ENCODE measurements around the gene MRPL11. TPM values are rescaled to one million over a fixed set of nuclear protein-coding genes. Genes with fewer than 3 reads are reported as not detected.
"Not testable (repeated sequence)": the region's sequence is repeated elsewhere in the genome, so short reads cannot be mapped to it uniquely, and the experiment has no call there.

MRPL11 gene
- total RNA-seq, 1 donor from 2014 or later = 27.1 TPM

GRCh38 chr11:66457826-66458225, 19.2 kb upstream of the MRPL11 start:
- Histone ChIP-seq H3K9ac (ENCODE audit: low read depth in 1 of 3, low read length in 3 of 3) (no peak overlapping the region), H3K4me3 (ENCODE audit: low read length in 3 of 3) (no peak overlapping the region), H3K4me1 (ENCODE audit: control insufficient read depth in 3 of 3, insufficient read depth in 3 of 3, low read length in 3 of 3) (no peaks in the 10 kb centered on the region), H3K27ac (ENCODE audit: low read depth, low read length) (no peak overlapping the region), H3K36me3 (ENCODE audit: control insufficient read depth in 3 of 3, insufficient read depth in 3 of 3, low read length in 3 of 3) (no peaks in the 10 kb centered on the region), H3K9me3 (ENCODE audit: control insufficient read depth in 3 of 3, low read length in 3 of 3) (no peaks in the 10 kb centered on the region), H3K27me3 (ENCODE audit: control insufficient read depth in 3 of 3, insufficient read depth in 3 of 3, low read length in 3 of 3) (peaks cover 0 to 4% (median 0%) of the 10 kb centered on the region in 3 donors)

GRCh38 chr11:66454828-66455227, 16.2 kb upstream of the MRPL11 start:
- Histone ChIP-seq H3K36me3 (ENCODE audit: control insufficient read depth in 3 of 3, insufficient read depth in 3 of 3, low read length in 3 of 3) (no peaks in the 10 kb centered on the region), H3K27ac (ENCODE audit: low read depth, low read length) (no peak overlapping the region), H3K9me3 (ENCODE audit: control insufficient read depth in 3 of 3, low read length in 3 of 3) (peaks cover 0 to 2% (median 0%) of the 10 kb centered on the region in 3 donors), H3K4me1 (ENCODE audit: control insufficient read depth in 3 of 3, insufficient read depth in 3 of 3, low read length in 3 of 3) (no peaks in the 10 kb centered on the region), H3K9ac (ENCODE audit: low read depth in 1 of 3, low read length in 3 of 3) (no peak overlapping the region), H3K27me3 (ENCODE audit: control insufficient read depth in 3 of 3, insufficient read depth in 3 of 3, low read length in 3 of 3) (peaks cover 0 to 4% (median 0%) of the 10 kb centered on the region in 3 donors), H3K4me3 (ENCODE audit: low read length in 3 of 3) (no peak overlapping the region)

GRCh38 chr11:66454247-66454646, 15.6 kb upstream of the MRPL11 start:
- Histone ChIP-seq H3K36me3 (ENCODE audit: control insufficient read depth in 3 of 3, insufficient read depth in 3 of 3, low read length in 3 of 3) (no peaks in the 10 kb centered on the region), H3K9ac (ENCODE audit: low read depth in 1 of 3, low read length in 3 of 3) (no peak overlapping the region), H3K4me3 (ENCODE audit: low read length in 3 of 3) (no peak overlapping the region), H3K4me1 (ENCODE audit: control insufficient read depth in 3 of 3, insufficient read depth in 3 of 3, low read length in 3 of 3) (no peaks in the 10 kb centered on the region), H3K27ac (ENCODE audit: low read depth, low read length) (no peak overlapping the region), H3K9me3 (ENCODE audit: control insufficient read depth in 3 of 3, low read length in 3 of 3) (peaks cover 0 to 2% (median 0%) of the 10 kb centered on the region in 3 donors), H3K27me3 (ENCODE audit: control insufficient read depth in 3 of 3, insufficient read depth in 3 of 3, low read length in 3 of 3) (peaks cover 0 to 4% (median 0%) of the 10 kb centered on the region in 3 donors)

GRCh38 chr11:66451663-66452062, 13.0 kb upstream of the MRPL11 start:
- Histone ChIP-seq H3K4me3 (ENCODE audit: low read length in 3 of 3) (no peak overlapping the region), H3K9me3 (ENCODE audit: control insufficient read depth in 3 of 3, low read length in 3 of 3) (peaks cover 0 to 2% (median 0%) of the 10 kb centered on the region in 3 donors), H3K9ac (ENCODE audit: low read depth in 1 of 3, low read length in 3 of 3) (no peak overlapping the region), H3K4me1 (ENCODE audit: control insufficient read depth in 3 of 3, insufficient read depth in 3 of 3, low read length in 3 of 3) (no peaks in the 10 kb centered on the region), H3K27ac (ENCODE audit: low read depth, low read length) (no peak overlapping the region), H3K36me3 (ENCODE audit: control insufficient read depth in 3 of 3, insufficient read depth in 3 of 3, low read length in 3 of 3) (no peaks in the 10 kb centered on the region), H3K27me3 (ENCODE audit: control insufficient read depth in 3 of 3, insufficient read depth in 3 of 3, low read length in 3 of 3) (peaks cover 0 to 4% (median 0%) of the 10 kb centered on the region in 3 donors)

- H3K4me1 ChIP-seq (ENCODE audit: control insufficient read depth in 3 of 3, insufficient read depth in 3 of 3, low read length in 3 of 3) = no peaks in the 10 kb centered on the region
- peaks cover 0 to 4% (median 0%) of the 10 kb centered on the region in 3 donors for H3K27me3 ChIP-seq (ENCODE audit: control insufficient read depth in 3 of 3, insufficient read depth in 3 of 3, low read length in 3 of 3)
- no peak overlapping the region for H3K27ac ChIP-seq (ENCODE audit: low read depth, low read length)
- H3K36me3 ChIP-seq (ENCODE audit: control insufficient read depth in 3 of 3, insufficient read depth in 3 of 3, low read length in 3 of 3) = no peaks in the 10 kb centered on the region
- H3K9me3 ChIP-seq (ENCODE audit: control insufficient read depth in 3 of 3, low read length in 3 of 3) = peaks cover 0 to 2% (median 0%) of the 10 kb centered on the region in 3 donors
- H3K9ac ChIP-seq (ENCODE audit: low read depth in 1 of 3, low read length in 3 of 3) = no peak overlapping the region
- no peak overlapping the region for H3K4me3 ChIP-seq (ENCODE audit: low read length in 3 of 3)
These were observed 11.9 kb upstream of the MRPL11 start for GRCh38 chr11:66450560-66450959.

- H3K4me1 ChIP-seq (ENCODE audit: control insufficient read depth in 3 of 3, insufficient read depth in 3 of 3, low read length in 3 of 3) = no peaks in the 10 kb centered on the region
- H3K9ac ChIP-seq (ENCODE audit: low read depth in 1 of 3, low read length in 3 of 3) = no peak overlapping the region
- H3K4me3 ChIP-seq (ENCODE audit: low read length in 3 of 3) = no peak overlapping the region
- H3K36me3 ChIP-seq (ENCODE audit: control insufficient read depth in 3 of 3, insufficient read depth in 3 of 3, low read length in 3 of 3) = no peaks in the 10 kb centered on the region
- no peaks in the 10 kb centered on the region for H3K27me3 ChIP-seq (ENCODE audit: control insufficient read depth in 3 of 3, insufficient read depth in 3 of 3, low read length in 3 of 3)
- peaks cover 0 to 2% (median 0%) of the 10 kb centered on the region in 3 donors for H3K9me3 ChIP-seq (ENCODE audit: control insufficient read depth in 3 of 3, low read length in 3 of 3)
- H3K27ac ChIP-seq (ENCODE audit: low read depth, low read length) = no peak overlapping the region
These were observed 9.9 kb upstream of the MRPL11 start for GRCh38 chr11:66448523-66448922.

GRCh38 chr11:66447012-66447411, 8.4 kb upstream of the MRPL11 start:
- Histone ChIP-seq H3K9ac (ENCODE audit: low read depth in 1 of 3, low read length in 3 of 3) (no peak overlapping the region), H3K36me3 (ENCODE audit: control insufficient read depth in 3 of 3, insufficient read depth in 3 of 3, low read length in 3 of 3) (no peaks in the 10 kb centered on the region), H3K27ac (ENCODE audit: low read depth, low read length) (no peak overlapping the region), H3K27me3 (ENCODE audit: control insufficient read depth in 3 of 3, insufficient read depth in 3 of 3, low read length in 3 of 3) (no peaks in the 10 kb centered on the region), H3K4me1 (ENCODE audit: control insufficient read depth in 3 of 3, insufficient read depth in 3 of 3, low read length in 3 of 3) (no peaks in the 10 kb centered on the region), H3K4me3 (ENCODE audit: low read length in 3 of 3) (no peak overlapping the region), H3K9me3 (ENCODE audit: control insufficient read depth in 3 of 3, low read length in 3 of 3) (peaks cover 0 to 2% (median under 1%) of the 10 kb centered on the region in 3 donors)

GRCh38 chr11:66443602-66444001, 5.0 kb upstream of the MRPL11 start:
- peaks cover 0 to 2% (median 0%) of the 10 kb centered on the region in 3 donors for H3K9me3 ChIP-seq (ENCODE audit: control insufficient read depth in 3 of 3, low read length in 3 of 3)
- H3K36me3 ChIP-seq (ENCODE audit: control insufficient read depth in 3 of 3, insufficient read depth in 3 of 3, low read length in 3 of 3) = no peaks in the 10 kb centered on the region
- H3K27ac ChIP-seq (ENCODE audit: low read depth, low read length) = no peak overlapping the region
- H3K4me1 ChIP-seq (ENCODE audit: control insufficient read depth in 3 of 3, insufficient read depth in 3 of 3, low read length in 3 of 3) = peaks cover 0 to 3% (median 2%) of the 10 kb centered on the region in 3 donors
- H3K4me3 ChIP-seq (ENCODE audit: low read length in 3 of 3) = no peak overlapping the region
- H3K9ac ChIP-seq (ENCODE audit: low read depth in 1 of 3, low read length in 3 of 3) = no peak overlapping the region
- H3K27me3 ChIP-seq (ENCODE audit: control insufficient read depth in 3 of 3, insufficient read depth in 3 of 3, low read length in 3 of 3) = no peaks in the 10 kb centered on the region

GRCh38 chr11:66440940-66441282, 2.3 kb upstream of the MRPL11 start:
- not testable (repeated sequence) for H3K27me3 ChIP-seq (ENCODE audit: control insufficient read depth in 3 of 3, insufficient read depth in 3 of 3, low read length in 3 of 3); H3K9me3 ChIP-seq (ENCODE audit: control insufficient read depth in 3 of 3, low read length in 3 of 3); H3K4me3 ChIP-seq (ENCODE audit: low read length in 3 of 3); H3K9ac ChIP-seq (ENCODE audit: low read depth in 1 of 3, low read length in 3 of 3); H3K27ac ChIP-seq (ENCODE audit: low read depth, low read length)
- Histone ChIP-seq H3K36me3 (ENCODE audit: control insufficient read depth in 3 of 3, insufficient read depth in 3 of 3, low read length in 3 of 3) (peaks cover 6 to 13% (median 13%) of the 10 kb centered on the region in 3 donors), H3K4me1 (ENCODE audit: control insufficient read depth in 3 of 3, insufficient read depth in 3 of 3, low read length in 3 of 3) (peaks cover 7 to 17% (median 9%) of the 10 kb centered on the region in 3 donors)

- H3K27ac ChIP-seq (ENCODE audit: low read depth, low read length); H3K4me3 ChIP-seq (ENCODE audit: low read length in 3 of 3); H3K9ac ChIP-seq (ENCODE audit: low read depth in 1 of 3, low read length in 3 of 3); H3K27me3 ChIP-seq (ENCODE audit: control insufficient read depth in 3 of 3, insufficient read depth in 3 of 3, low read length in 3 of 3); H3K9me3 ChIP-seq (ENCODE audit: control insufficient read depth in 3 of 3, low read length in 3 of 3): not testable (repeated sequence)
- peaks cover 7 to 17% (median 9%) of the 10 kb centered on the region in 3 donors for H3K4me1 ChIP-seq (ENCODE audit: control insufficient read depth in 3 of 3, insufficient read depth in 3 of 3, low read length in 3 of 3)
- peaks cover 11 to 19% (median 18%) of the 10 kb centered on the region in 3 donors for H3K36me3 ChIP-seq (ENCODE audit: control insufficient read depth in 3 of 3, insufficient read depth in 3 of 3, low read length in 3 of 3)
These were observed 1.7 kb upstream of the MRPL11 start for GRCh38 chr11:66440101-66440939.

All from skeletal muscle tissue (tissue), 4 donors.